Measurements from ENCODE around the gene DAAM2.

The DAAM2 gene

DNA sequence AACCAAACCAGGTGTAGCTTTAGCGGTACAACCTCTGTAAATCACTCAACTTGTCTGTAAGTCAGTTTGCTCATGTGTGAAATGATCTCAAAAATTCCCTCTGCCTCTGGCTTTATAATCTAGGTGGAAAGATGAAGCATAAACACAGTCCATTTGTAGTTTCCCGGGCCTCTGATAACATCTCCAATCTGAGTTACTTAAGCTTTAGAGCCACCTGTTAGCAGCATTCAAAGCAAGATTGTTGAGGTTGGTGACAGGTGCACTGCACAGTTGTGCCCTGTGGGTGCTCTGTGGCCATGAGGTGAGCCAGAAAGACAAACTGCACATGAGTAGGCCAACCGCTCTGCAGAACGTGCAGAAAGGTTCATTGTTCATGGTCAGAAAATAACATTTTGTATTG, 88.4 kb downstream of the DAAM2 start:
- no peak for DNase-seq (ENCODE audit: low spot score)
- TF ChIP-seq, protein P1, sequence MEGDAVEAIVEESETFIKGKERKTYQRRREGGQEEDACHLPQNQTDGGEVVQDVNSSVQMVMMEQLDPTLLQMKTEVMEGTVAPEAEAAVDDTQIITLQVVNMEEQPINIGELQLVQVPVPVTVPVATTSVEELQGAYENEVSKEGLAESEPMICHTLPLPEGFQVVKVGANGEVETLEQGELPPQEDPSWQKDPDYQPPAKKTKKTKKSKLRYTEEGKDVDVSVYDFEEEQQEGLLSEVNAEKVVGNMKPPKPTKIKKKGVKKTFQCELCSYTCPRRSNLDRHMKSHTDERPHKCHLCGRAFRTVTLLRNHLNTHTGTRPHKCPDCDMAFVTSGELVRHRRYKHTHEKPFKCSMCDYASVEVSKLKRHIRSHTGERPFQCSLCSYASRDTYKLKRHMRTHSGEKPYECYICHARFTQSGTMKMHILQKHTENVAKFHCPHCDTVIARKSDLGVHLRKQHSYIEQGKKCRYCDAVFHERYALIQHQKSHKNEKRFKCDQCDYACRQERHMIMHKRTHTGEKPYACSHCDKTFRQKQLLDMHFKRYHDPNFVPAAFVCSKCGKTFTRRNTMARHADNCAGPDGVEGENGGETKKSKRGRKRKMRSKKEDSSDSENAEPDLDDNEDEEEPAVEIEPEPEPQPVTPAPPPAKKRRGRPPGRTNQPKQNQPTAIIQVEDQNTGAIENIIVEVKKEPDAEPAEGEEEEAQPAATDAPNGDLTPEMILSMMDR (IDR thresholded peaks at IDR 0.05): no peak
- Histone ChIP-seq H3K4me3 (no peak overlapping the region), H3K27ac (peak overlapping the region in 1 of 2 donors; percentile 94)

DNA sequence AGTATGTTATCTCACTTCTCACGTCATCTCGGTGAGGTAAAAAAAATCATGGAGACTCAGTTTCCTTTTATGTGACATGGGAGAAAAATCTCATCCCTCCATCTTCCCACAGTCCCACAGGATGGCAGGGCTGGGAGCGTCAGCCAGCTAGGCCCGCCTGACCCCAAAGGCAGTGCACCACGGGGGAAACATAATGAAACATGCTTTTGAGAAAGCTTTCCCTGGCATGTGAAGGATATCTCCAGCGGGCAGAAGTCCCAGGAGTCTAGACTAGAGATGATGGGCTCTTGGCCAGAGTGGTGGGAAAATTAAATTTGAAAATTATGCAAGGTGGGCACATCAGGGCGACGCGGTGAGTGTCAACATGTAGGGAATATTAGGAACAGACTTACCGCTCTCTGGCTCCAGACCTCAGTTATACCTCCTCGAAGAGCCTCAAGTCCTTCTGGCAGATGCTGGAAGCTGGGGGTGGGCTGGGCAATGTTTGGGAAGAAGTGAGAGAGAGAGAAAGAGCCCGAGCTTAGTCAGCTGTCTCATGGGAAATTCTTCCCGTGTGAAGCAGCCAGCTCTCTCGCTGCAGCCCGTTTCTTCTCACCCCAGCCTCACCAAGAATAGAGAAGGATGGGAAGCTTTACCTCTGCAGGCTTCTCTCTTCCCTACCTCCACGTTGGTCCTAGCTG, 89.8 kb downstream of the DAAM2 start:
- TF ChIP-seq, protein P1 (IDR thresholded peaks at IDR 0.05): no peak
- H3K27ac ChIP-seq: peak overlapping the region; percentile 75 to 94
- no peak for DNase-seq (ENCODE audit: low spot score)
- H3K4me3 ChIP-seq: peak overlapping the region; percentile 38

DNA sequence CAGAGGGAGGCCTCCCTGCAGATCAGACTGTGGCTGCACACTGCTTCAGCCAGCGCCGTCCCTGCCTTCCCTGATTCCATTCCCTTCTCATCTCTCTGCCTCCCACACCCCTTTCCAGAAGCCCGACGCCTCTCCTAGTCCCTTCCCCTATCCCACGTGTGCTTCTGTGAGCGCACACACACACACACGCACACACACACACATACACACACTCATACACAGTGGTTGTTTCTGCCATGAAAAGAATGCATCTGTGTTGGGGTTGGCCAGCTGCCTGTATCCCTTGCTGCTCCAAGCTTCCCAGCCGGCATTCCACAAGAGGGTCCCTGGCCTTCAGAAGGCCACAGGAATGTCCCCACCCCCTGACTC, 90.3 kb downstream of the DAAM2 start:
- TF ChIP-seq, protein P1 (IDR thresholded peaks at IDR 0.05): no peak
- Histone ChIP-seq H3K27ac (peak overlapping the region; percentile 75 to 94), H3K4me3 (peak overlapping the region; percentile 38)
- peak; percentile 85 for DNase-seq (ENCODE audit: low spot score)

DNA sequence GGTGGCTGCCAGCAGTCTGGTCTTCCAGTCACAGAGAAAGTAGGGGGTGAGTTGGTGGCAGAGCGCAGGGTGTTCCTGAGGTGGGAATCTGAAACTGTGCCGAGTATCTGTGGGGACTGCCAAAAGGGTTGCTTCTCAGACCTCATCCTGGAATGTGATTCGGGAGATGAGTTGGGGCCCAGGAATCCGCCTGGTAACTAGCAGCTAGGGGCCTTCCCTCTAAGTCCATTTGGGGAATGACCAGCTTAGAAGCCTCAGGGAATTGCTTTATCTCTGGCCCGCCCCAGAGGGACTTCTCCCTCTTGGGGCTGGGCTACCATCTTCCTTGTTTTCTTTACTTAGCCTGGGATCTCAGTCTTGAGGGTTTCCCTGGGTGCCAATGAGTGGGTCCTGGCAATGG, 92.5 kb downstream of the DAAM2 start:
- Histone ChIP-seq H3K4me3 (no peak overlapping the region), H3K27ac (peak overlapping the region; percentile 82 to 94)
- DNase-seq (ENCODE audit: low spot score): no peak
- TF ChIP-seq, protein P1 (IDR thresholded peaks at IDR 0.05): no peak

DNA sequence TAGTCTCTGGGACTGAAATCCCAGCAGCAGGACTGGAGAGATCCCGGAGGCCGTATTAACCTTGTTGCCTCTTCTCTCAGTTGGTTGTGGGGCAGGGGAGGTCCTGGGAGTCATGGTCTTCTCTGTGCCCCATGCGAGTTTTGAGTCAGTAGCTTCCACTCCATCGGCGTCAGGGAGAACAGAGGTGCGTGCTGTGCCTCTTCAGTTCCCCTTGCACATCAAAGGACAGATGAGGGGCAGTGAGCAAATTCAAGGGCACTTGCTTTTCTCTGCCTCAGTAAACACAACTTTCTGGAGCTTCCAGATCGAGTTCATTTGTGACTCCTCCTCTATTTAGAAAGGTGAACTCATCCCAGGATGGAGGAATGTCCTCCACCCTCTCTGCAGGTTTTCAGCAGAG, 93.5 kb downstream of the DAAM2 start:
- DNase-seq (ENCODE audit: low spot score): no peak
- no peak overlapping the region for H3K4me3 ChIP-seq
- TF ChIP-seq, protein P1 (IDR thresholded peaks at IDR 0.05): no peak
- H3K27ac ChIP-seq: peak overlapping the region; percentile 82 to 94

DNA sequence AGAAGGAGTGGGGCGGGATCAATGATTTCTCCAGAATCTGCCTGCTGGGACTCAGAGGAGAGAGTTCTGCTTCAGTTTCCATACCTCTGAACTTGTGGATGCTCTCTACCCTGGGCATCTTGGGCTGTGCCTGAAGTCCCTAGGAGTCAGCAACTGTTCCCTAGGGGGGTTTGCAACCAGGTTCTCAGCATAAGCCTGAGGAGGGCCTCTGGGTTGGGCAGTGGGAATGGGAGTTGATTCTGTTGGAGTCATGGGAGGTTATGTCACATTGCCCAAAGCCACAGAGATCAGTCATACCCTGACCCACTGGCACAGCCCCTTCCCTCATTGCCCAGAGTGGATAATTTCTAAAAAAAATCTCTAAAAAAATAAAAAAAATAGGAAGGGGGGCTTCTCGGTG, 94.7 kb downstream of the DAAM2 start:
- TF ChIP-seq, protein P1 (IDR thresholded peaks at IDR 0.05): no peak
- Histone ChIP-seq H3K4me3 (no peak overlapping the region), H3K27ac (peak overlapping the region; percentile 82 to 94)
- no peak for DNase-seq (ENCODE audit: low spot score)

DNA sequence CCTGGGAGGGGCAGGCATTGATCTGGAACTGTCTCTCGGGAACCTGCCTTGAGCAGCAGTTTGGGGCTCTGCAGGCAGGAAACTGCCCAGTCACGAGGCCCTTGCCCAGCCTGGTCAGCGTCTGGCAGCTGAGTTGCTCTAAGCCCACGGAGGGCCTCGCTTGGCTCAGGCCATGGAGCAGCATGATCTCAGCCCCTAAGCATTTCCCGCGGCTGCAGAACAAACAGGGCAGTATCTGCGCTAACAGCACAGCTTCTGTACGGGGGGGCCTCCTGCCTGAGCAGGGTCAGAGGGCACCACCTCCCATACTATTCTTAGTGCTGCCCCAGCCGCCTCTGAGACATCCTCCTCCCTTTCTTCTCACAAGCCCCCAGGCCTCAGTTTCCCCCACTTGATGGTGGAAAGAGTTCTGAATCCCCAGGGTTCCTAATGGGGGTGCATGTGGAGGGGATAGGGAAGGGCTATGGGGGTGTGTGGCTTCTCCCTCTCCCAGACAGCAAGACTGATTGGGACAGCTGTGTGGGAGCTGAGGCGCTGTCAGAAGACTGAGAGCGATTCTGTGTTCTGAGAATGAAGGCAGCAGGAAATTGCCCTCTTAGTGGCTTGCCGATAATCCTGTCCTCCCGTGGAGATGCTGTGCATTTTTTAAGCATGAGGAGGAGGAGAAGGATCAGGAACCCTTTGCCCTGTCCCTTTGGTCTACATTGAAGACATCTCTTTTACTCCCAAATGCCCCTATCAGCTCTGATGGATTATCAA, 95.7 kb downstream of the DAAM2 start:
- TF ChIP-seq, protein P1 (IDR thresholded peaks at IDR 0.05): no peak
- DNase-seq (ENCODE audit: low spot score): peak; percentile 95
- Histone ChIP-seq H3K4me3 (peak overlapping the region; percentile 33), H3K27ac (peak overlapping the region; percentile 82 to 94)

Data from coronary artery (tissue), 2 donors.